ENCODE measurements around the gene BPI. TPM values are rescaled to one million over a fixed set of nuclear protein-coding genes. Genes with fewer than 3 reads are reported as not detected.

Gene BPI
- total RNA-seq, 4 donors from 2014 or later = 0.65 TPM; not detected in 3

GRCh38 chr20:38270869-38271605 is 32.9 kb upstream of the BPI start:
- TF ChIP-seq, protein P1, sequence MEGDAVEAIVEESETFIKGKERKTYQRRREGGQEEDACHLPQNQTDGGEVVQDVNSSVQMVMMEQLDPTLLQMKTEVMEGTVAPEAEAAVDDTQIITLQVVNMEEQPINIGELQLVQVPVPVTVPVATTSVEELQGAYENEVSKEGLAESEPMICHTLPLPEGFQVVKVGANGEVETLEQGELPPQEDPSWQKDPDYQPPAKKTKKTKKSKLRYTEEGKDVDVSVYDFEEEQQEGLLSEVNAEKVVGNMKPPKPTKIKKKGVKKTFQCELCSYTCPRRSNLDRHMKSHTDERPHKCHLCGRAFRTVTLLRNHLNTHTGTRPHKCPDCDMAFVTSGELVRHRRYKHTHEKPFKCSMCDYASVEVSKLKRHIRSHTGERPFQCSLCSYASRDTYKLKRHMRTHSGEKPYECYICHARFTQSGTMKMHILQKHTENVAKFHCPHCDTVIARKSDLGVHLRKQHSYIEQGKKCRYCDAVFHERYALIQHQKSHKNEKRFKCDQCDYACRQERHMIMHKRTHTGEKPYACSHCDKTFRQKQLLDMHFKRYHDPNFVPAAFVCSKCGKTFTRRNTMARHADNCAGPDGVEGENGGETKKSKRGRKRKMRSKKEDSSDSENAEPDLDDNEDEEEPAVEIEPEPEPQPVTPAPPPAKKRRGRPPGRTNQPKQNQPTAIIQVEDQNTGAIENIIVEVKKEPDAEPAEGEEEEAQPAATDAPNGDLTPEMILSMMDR (IDR thresholded peaks at IDR 0.05; ENCODE audit: low read depth) = no peak

- TF ChIP-seq, protein P1 (IDR thresholded peaks at IDR 0.05; ENCODE audit: low read depth) = no peak
Observed at GRCh38 chr20:38271608-38272120, 32.3 kb upstream of the BPI start.

DNA sequence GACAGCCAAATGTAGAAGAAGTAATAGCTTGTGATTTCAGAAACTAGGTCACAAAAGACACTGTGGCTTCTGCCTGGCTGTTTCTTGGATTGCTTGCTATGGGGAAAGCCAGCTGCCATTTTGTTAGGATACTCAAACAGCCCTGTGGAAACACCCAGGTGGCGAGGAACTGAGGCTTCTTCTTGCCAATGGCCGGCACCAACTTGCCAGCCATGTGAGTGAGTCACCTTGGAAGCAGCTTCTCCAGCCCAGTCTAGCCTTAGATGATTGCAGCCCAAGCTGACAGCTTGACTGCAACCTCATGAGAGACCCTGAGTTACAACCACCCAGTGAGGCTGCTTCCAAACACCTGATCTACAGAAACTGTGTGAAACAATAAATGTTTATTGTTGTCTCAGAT is 31.6 kb upstream of the BPI start:
- TF ChIP-seq, protein P1 (IDR thresholded peaks at IDR 0.05; ENCODE audit: low read depth) = no peak

GRCh38 chr20:38272961-38273360 is 31.0 kb upstream of the BPI start:
- TF ChIP-seq, protein P1 (IDR thresholded peaks at IDR 0.05; ENCODE audit: low read depth) = no peak

DNA sequence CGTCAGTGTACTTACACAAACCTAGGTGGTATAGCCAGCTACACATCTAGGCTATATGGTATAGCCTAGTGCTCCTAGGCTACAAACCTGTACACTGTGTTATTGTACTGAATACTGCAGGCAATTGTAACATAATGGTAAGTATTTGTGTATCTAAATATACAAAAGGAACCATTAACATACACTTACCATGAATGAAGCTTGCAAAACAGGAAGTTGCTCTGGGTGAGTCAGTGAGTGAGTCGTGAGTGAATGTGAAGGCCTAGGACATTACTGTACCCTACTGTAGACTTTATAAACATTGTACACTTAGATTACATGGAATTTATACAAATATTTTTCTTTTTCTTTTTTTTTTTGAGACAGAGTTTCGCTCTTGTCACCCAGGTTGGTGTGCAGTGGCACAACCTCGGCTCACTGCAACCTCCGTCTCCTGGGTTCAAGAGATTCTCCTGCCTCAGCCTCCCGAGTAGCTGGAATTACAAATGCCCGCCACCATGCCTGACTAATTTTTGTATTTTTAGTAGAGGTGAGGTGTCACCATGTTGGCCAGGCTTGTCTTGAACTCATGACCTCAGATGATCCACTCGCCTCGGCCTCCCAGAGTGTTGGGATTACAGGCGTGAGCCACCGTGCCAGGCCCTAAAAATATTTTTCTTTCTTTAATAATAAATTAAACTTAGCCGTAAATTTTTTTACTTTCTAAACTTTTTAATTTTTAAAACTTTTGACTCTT is 28.0 kb upstream of the BPI start:
- TF ChIP-seq, protein P1 (IDR thresholded peaks at IDR 0.05; ENCODE audit: low read depth) = no peak

DNA sequence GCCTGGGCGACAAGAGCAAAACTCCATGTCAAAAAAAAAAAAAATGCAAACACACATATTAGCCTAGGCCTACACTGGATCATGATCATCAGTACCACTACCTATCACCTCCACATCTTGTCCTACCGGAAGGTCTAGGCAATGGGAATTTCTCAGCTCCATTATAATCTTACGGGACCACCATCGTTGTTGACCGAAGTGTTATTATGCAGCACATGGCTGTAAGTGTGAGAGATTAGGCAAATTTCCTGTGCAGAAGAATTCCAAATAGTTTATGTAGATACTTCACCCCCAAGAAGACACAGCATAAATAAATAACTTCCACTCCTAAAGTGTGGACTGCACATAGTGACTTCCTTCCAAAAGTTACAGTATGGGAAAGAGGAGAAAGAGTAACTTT is 26.7 kb upstream of the BPI start:
- TF ChIP-seq, protein P1 (IDR thresholded peaks at IDR 0.05; ENCODE audit: low read depth) = no peak

- TF ChIP-seq, protein P1 (IDR thresholded peaks at IDR 0.05; ENCODE audit: low read depth) = no peak
Observed at GRCh38 chr20:38277691-38278090, 26.3 kb upstream of the BPI start.
